Keratinocyte (primary cell): ENCODE data around the gene PPP2R3C. TPM values are rescaled to one million over a fixed set of nuclear protein-coding genes. Genes with fewer than 3 reads are reported as not detected.

Source experiments
- DNase-seq: peaks from one replicate; pipeline ENCODE4 v3.0.0-alpha.2; 2011; ENCODE audit warnings: low read depth, missing footprints, low spot score
- FAIRE-seq: peaks from 2 replicates; lab custom pipeline; 2011; peaks lifted over from hg19 to GRCh38; lab: Jason Lieb, UNC
- H2AFZ ChIP-seq: 2 replicates; pipeline ENCODE4 v1.6.0; 2012; ENCODE audit warnings: low read length, control low read depth, inconsistent platforms; ENCODE audit not compliant: control insufficient read depth
- H3K27ac ChIP-seq: 2 replicates; pipeline ENCODE4 v1.5.1; 2011; ENCODE audit warnings: low read length; ENCODE audit not compliant: control insufficient read depth, insufficient read depth
- H3K27me3 ChIP-seq: 3 replicates; pipeline ENCODE4 v1.6.0; 2011; ENCODE audit warnings: low read length; ENCODE audit not compliant: control insufficient read depth, insufficient read depth; ENCODE audit errors: extremely low read depth
- H3K36me3 ChIP-seq, 2 experiments: 2 replicates in 1 of 2; 3 replicates in 1 of 2; pipeline ENCODE4 v1.5.1; 2011; ENCODE audit warnings: low read length in 2 of 2, mild to moderate bottlenecking in 1 of 2; ENCODE audit not compliant: control insufficient read depth in 2 of 2, insufficient read depth in 2 of 2; ENCODE audit errors: extremely low read depth in 1 of 2
- H3K4me1 ChIP-seq: 3 replicates; pipeline ENCODE4 v1.5.1; 2011; ENCODE audit warnings: low read length; ENCODE audit not compliant: control insufficient read depth, insufficient read depth; ENCODE audit errors: extremely low read depth
- H3K4me2 ChIP-seq: 3 replicates; pipeline ENCODE4 v1.6.0; 2011; ENCODE audit warnings: low read depth, low read length; ENCODE audit not compliant: control insufficient read depth, insufficient read depth; ENCODE audit errors: extremely low read depth
- H3K4me3 ChIP-seq, 3 experiments: fragments of 200-600 bp in 1 of 3; sonication (generic) in 1 of 3; 2 replicates in 2 of 3; 3 replicates in 1 of 3; pipeline ENCODE4 v1.5.1; 2011 to 2016; ENCODE audit warnings: low read length in 3 of 3, mild to moderate bottlenecking in 3 of 3, control low read depth in 2 of 3, inconsistent platforms in 1 of 3, low read depth in 1 of 3, mixed read lengths in 1 of 3, mixed run types in 1 of 3, moderate library complexity in 1 of 3; ENCODE audit not compliant: control insufficient read depth in 2 of 3, insufficient read depth in 2 of 3; ENCODE audit errors: extremely low read depth in 1 of 3
- H3K79me2 ChIP-seq: 2 replicates; pipeline ENCODE4 v1.6.0; 2012; ENCODE audit warnings: low read length; ENCODE audit not compliant: control insufficient read depth, insufficient read depth
- H3K9ac ChIP-seq: 3 replicates; pipeline ENCODE4 v1.6.0; 2011; ENCODE audit warnings: low read length; ENCODE audit not compliant: control insufficient read depth, insufficient read depth; ENCODE audit errors: extremely low read depth
- H3K9me1 ChIP-seq: 3 replicates; pipeline ENCODE4 v1.6.0; 2011; ENCODE audit warnings: low read length; ENCODE audit not compliant: control insufficient read depth, insufficient read depth; ENCODE audit errors: extremely low read depth
- H3K9me3 ChIP-seq: 2 replicates; pipeline ENCODE4 v1.5.1; 2012; ENCODE audit warnings: low read depth, low read length; ENCODE audit not compliant: control insufficient read depth
- H4K20me1 ChIP-seq: 3 replicates; pipeline ENCODE4 v1.6.0; 2011; ENCODE audit warnings: low read length; ENCODE audit not compliant: control insufficient read depth, insufficient read depth; ENCODE audit errors: extremely low read depth
- EZH2 ChIP-seq: IDR thresholded peaks from one replicate; pipeline ENCODE4 v1.6.1; 2012; ENCODE audit warnings: inconsistent platforms, mild to moderate bottlenecking, low read length, moderate library complexity
- dilution Hi-C: fragments of 300-500 bp; cut with MboI; formaldehyde crosslinking; loops from one replicate; pipeline ENCODE4 v1.7.0; 2020; ENCODE audit warnings: low sequenced_read_pairs; ENCODE audit not compliant: extremely low pct_ligation_motif_present
- polyA plus RNA-seq, 5 experiments: library from polyadenylated mRNA; depleted of rRNA in 3 of 5; stranded (reverse) in 3 of 5; stranded (forward) in 1 of 5; unstranded in 1 of 5; fragments of >200 nt; gene quantifications; 1 replicate in 1 of 5; 2 replicates in 3 of 5; 3 replicates in 1 of 5; pipeline versions ENCODE4 v1.2.1 to v1.2.3, GENCODE V29; 2011 to 2012; ENCODE audit warnings: missing spikeins in 2 of 5, low read depth in 1 of 5, low replicate concordance in 1 of 5
- TF ChIP-seq, protein P1 (sequence below), 3 experiments: IDR thresholded peaks in 1 of 3; conservative IDR thresholded peaks in 1 of 3; optimal IDR thresholded peaks in 1 of 3; 2 replicates in 2 of 3; 3 replicates in 1 of 3; pipeline versions ENCODE3 to v1.5.1; 2011; ENCODE audit warnings: low read length in 3 of 3, mild to moderate bottlenecking in 3 of 3, moderate library complexity in 2 of 3, control low read depth in 1 of 3, inconsistent platforms in 1 of 3; ENCODE audit not compliant: insufficient read depth in 2 of 3; ENCODE audit errors: extremely low read depth in 1 of 3

The PPP2R3C gene
- polyA plus RNA-seq, 1 donor (not counting 4 experiments of a cell fraction or from before 2014, with no cell fraction given), result 9.8 TPM

DNA sequence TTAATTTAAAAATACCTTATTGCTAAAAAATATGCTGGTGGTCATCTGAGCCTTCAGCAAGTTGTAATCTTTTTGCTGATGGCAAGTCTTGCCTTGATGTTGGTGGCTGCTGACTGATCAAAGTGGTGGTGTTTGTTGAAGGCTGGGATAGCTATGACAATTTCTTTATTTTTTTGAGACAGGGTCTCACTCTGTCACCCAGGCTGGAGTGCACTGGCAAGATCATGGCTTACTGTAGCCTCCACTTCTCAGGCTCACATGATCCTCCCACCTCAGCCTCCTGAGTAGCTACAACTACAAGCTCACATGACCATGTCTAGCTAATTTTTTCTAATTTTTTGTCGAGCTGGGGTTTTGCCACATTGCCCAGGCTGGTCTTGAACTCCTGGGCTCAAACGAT lies 25.4 kb upstream of the PPP2R3C start:
- no peak for FAIRE-seq
- H3K4me3 ChIP-seq, result no peak overlapping the region
- dilution Hi-C loops, result no loop called here
- no peak overlapping the region for H3K4me2 ChIP-seq
- no peaks in the 10 kb centered on the region for H3K9me3 ChIP-seq
- DNase-seq, result no peak
- H3K27ac ChIP-seq, result no peak overlapping the region
- H3K9ac ChIP-seq, result no peak overlapping the region
- H3K9me1 ChIP-seq, result no peaks in the 10 kb centered on the region
- H4K20me1 ChIP-seq, result no peaks in the 10 kb centered on the region
- H3K27me3 ChIP-seq, result no peaks in the 10 kb centered on the region
- H3K4me1 ChIP-seq, result no peaks in the 10 kb centered on the region
- H3K79me2 ChIP-seq, result peaks cover 8% of the 10 kb centered on the region
- peaks cover 0 to 3% of the 10 kb centered on the region in 2 experiments for H3K36me3 ChIP-seq
- TF ChIP-seq, protein P1, sequence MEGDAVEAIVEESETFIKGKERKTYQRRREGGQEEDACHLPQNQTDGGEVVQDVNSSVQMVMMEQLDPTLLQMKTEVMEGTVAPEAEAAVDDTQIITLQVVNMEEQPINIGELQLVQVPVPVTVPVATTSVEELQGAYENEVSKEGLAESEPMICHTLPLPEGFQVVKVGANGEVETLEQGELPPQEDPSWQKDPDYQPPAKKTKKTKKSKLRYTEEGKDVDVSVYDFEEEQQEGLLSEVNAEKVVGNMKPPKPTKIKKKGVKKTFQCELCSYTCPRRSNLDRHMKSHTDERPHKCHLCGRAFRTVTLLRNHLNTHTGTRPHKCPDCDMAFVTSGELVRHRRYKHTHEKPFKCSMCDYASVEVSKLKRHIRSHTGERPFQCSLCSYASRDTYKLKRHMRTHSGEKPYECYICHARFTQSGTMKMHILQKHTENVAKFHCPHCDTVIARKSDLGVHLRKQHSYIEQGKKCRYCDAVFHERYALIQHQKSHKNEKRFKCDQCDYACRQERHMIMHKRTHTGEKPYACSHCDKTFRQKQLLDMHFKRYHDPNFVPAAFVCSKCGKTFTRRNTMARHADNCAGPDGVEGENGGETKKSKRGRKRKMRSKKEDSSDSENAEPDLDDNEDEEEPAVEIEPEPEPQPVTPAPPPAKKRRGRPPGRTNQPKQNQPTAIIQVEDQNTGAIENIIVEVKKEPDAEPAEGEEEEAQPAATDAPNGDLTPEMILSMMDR (optimal IDR thresholded peaks at IDR 0.05 in 1 of 3, IDR thresholded peaks at IDR 0.05 in 1 of 3, conservative IDR thresholded peaks at IDR 0.05 in 1 of 3; ENCODE audit: extremely low read depth in 1 of 3, insufficient read depth in 2 of 3, low read length in 3 of 3), result no peak
- TF ChIP-seq EZH2, result no peak
- no peak overlapping the region for H2AFZ ChIP-seq

DNA sequence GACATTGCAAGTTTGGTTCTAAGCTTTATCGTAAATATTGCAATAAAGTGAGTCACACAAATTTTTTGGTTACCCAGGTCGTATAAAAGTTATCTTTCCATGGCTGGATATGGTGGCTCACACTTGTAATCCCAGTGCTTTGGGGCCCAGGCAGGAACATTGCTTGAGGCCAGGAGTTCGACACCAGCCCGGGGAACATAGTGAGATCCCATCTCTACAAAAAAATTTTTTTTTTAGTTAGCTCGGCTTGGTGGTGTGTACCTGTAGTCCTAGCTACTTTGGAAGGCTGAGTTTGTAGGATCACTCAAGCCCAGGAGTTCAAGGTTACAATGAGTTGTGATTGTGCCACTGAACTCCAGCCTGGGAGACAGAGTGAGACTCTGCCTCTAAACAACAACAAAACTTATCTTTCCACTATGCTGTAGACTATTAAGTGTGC lies 24.9 kb upstream of the PPP2R3C start:
- Histone ChIP-seq H3K9me1 (no peaks in the 10 kb centered on the region), H3K4me3 (no peak overlapping the region), H2AFZ (no peak overlapping the region), H3K9ac (no peak overlapping the region), H3K79me2 (peaks cover 8% of the 10 kb centered on the region), H3K9me3 (no peaks in the 10 kb centered on the region), H3K36me3 (peaks cover 0 to 3% of the 10 kb centered on the region in 2 experiments), H3K27me3 (no peaks in the 10 kb centered on the region), H3K4me2 (no peak overlapping the region), H4K20me1 (no peaks in the 10 kb centered on the region), H3K4me1 (no peaks in the 10 kb centered on the region), H3K27ac (no peak overlapping the region)
- DNase-seq (no peak), FAIRE-seq (no peak)
- no peak for TF ChIP-seq EZH2
- TF ChIP-seq, protein P1 (optimal IDR thresholded peaks at IDR 0.05 in 1 of 3, IDR thresholded peaks at IDR 0.05 in 1 of 3, conservative IDR thresholded peaks at IDR 0.05 in 1 of 3; ENCODE audit: extremely low read depth in 1 of 3, insufficient read depth in 2 of 3, low read length in 3 of 3), result no peak
- dilution Hi-C loops, result no loop called here
